CD4-positive, alpha-beta T cell (primary cell): ENCODE measurements around the gene ZNHIT6. TPM values are rescaled to one million over a fixed set of nuclear protein-coding genes. Genes with fewer than 3 reads are reported as not detected.

Experiments used
- ATAC-seq: fragments of 200-7000 bp; cut with Tn5 transposase; one replicate; pipeline ENCODE4 v1.10.0; 2022; ENCODE audit warnings: mild to moderate bottlenecking; ENCODE audit not compliant: poor library complexity
- CTCF ChIA-PET: fragments of 350-600 bp; sonication (Branson Sonifier 250); formaldehyde crosslinking; loops from one replicate; lab custom pipeline; 2021; ENCODE audit warnings: antibody characterized with exemption, inconsistent platforms; lab: Charles Lee
- POLR2A ChIA-PET: fragments of 350-600 bp; sonication (Branson Sonifier 250); formaldehyde crosslinking; loops from one replicate; lab custom pipeline; 2021; ENCODE audit warnings: antibody characterized with exemption, inconsistent platforms; lab: Charles Lee
- DNase-seq, 14 experiments: peaks; one replicate each; pipeline ENCODE4 v3.0.0-alpha.2; 2013 to 2020; ENCODE audit warnings: mixed read lengths in 2 of 14
- H3K27ac ChIP-seq, 2 donors: one replicate each; pipeline versions ENCODE4 v1.5.1 to v1.7.0; 2013; ENCODE audit warnings: low read length in 2 of 2, low read depth in 1 of 2, mild to moderate bottlenecking in 1 of 2
- H3K27me3 ChIP-seq, 2 experiments: 1 replicate in 1 of 2; 2 replicates in 1 of 2; pipeline versions ENCODE4 v1.6.1 to v1.7.0; 2013; ENCODE audit warnings: low read length in 2 of 2, control low read depth in 1 of 2, mild to moderate bottlenecking in 1 of 2, moderate library complexity in 1 of 2; ENCODE audit not compliant: insufficient read depth in 2 of 2, control insufficient read depth in 1 of 2
- H3K36me3 ChIP-seq: one replicate; pipeline ENCODE4 v1.6.1; 2013; ENCODE audit warnings: low read length, control low read depth; ENCODE audit not compliant: insufficient read depth
- H3K4me1 ChIP-seq: one replicate; pipeline ENCODE4 v1.6.1; 2013; ENCODE audit warnings: low read length, control low read depth; ENCODE audit not compliant: insufficient read depth
- H3K4me3 ChIP-seq: one replicate; pipeline ENCODE4 v1.5.1; 2013; ENCODE audit warnings: mild to moderate bottlenecking, low read length, moderate library complexity
- H3K9me3 ChIP-seq, 2 experiments: 1 replicate in 1 of 2; 2 replicates in 1 of 2; pipeline versions ENCODE4 v1.6.1 to v1.7.0; 2013; ENCODE audit warnings: low read length in 2 of 2, mild to moderate bottlenecking in 2 of 2, control low read depth in 1 of 2, moderate library complexity in 1 of 2; ENCODE audit not compliant: control insufficient read depth in 1 of 2, insufficient read depth in 1 of 2
- H3K27ac Mint-ChIP-seq: one replicate; pipeline ENCODE4 v1.8.0; 2020; ENCODE audit warnings: mixed read lengths
- H3K27me3 Mint-ChIP-seq: one replicate; pipeline ENCODE4 v1.8.0; 2021; ENCODE audit warnings: mixed read lengths
- H3K36me3 Mint-ChIP-seq: one replicate; pipeline ENCODE4 v1.8.0; 2021; ENCODE audit warnings: low read depth, mixed read lengths
- H3K4me1 Mint-ChIP-seq: one replicate; pipeline ENCODE4 v1.8.0; 2021; ENCODE audit warnings: low read depth, mixed read lengths
- H3K4me3 Mint-ChIP-seq: one replicate; pipeline ENCODE4 v1.8.0; 2020; ENCODE audit warnings: mild to moderate bottlenecking, mixed read lengths
- H3K9me3 Mint-ChIP-seq: one replicate; pipeline ENCODE4 v1.8.0; 2020; ENCODE audit warnings: mixed read lengths
- CTCF ChIP-seq: fragments of 200-600 bp; IDR thresholded peaks from one replicate; pipeline ENCODE4 v1.8.0; 2022; ENCODE audit warnings: antibody characterized with exemption, mild to moderate bottlenecking
- intact Hi-C, 2 experiments: fragments of 100-400 bp; cut with DNase I in 1 of 2; cut with micrococcal nuclease in 1 of 2; formaldehyde crosslinking; loops; one replicate each; pipeline versions ENCODE4 v1.15.1 to v1.9.0; 2023 to 2025; cut with DNase I, micrococcal nuclease
- total RNA-seq, 174 experiments: library from RNA in 2 of 174; stranded (reverse) in 2 of 174; gene quantifications; one replicate each; pipeline ENCODE4 v1.2.3 and lab custom pipeline; 2021 to 2026

Gene ZNHIT6
- total RNA-seq, 2 experiments from 2014 or later, result 10.4 to 10.8 TPM

GRCh38 chr1:85677656-85678055, 30.6 kb downstream of the ZNHIT6 start:
- Mint-ChIP-seq H3K9me3 (no peaks in the 10 kb centered on the region), H3K27ac (no peak overlapping the region), H3K36me3 (peaks cover 81% of the 10 kb centered on the region), H3K4me3 (no peak overlapping the region), H3K27me3 (no peaks in the 10 kb centered on the region), H3K4me1 (no peaks in the 10 kb centered on the region)
- no peak for TF ChIP-seq CTCF
- ATAC-seq, result no peak
- DNase-seq, result no peak
- peaks cover 47% of the 10 kb centered on the region for H3K36me3 ChIP-seq
- no peaks in the 10 kb centered on the region for H3K9me3 ChIP-seq
- H3K4me1 ChIP-seq, result no peaks in the 10 kb centered on the region
- ChIA-PET CTCF (no interaction called here), POLR2A (no interaction called here)
- intact Hi-C loops, result no loop called here
- no peak overlapping the region for H3K27ac ChIP-seq
- H3K27me3 ChIP-seq, result no peaks in the 10 kb centered on the region
- H3K4me3 ChIP-seq, result no peak overlapping the region

- Mint-ChIP-seq H3K9me3 (no peaks in the 10 kb centered on the region), H3K36me3 (peaks cover 83% of the 10 kb centered on the region), H3K4me3 (no peak overlapping the region), H3K4me1 (no peaks in the 10 kb centered on the region), H3K27me3 (no peaks in the 10 kb centered on the region), H3K27ac (no peak overlapping the region)
- ATAC-seq (no peak), DNase-seq (no peak)
- no peaks in the 10 kb centered on the region for H3K27me3 ChIP-seq
- H3K27ac ChIP-seq, result no peak overlapping the region
- no peaks in the 10 kb centered on the region for H3K9me3 ChIP-seq
- no peak for TF ChIP-seq CTCF
- H3K4me3 ChIP-seq, result no peak overlapping the region
- POLR2A ChIA-PET, result no interaction called here
- intact Hi-C loops, result no loop called here
- peaks cover 32% of the 10 kb centered on the region for H3K36me3 ChIP-seq
- no peaks in the 10 kb centered on the region for H3K4me1 ChIP-seq
- CTCF ChIA-PET, result no interaction called here
Measured at GRCh38 chr1:85672031-85672660, 36.1 kb downstream of the ZNHIT6 start.

- DNase-seq, result no peak
- Histone ChIP-seq H3K4me3 (no peak overlapping the region), H3K27me3 (no peaks in the 10 kb centered on the region), H3K36me3 (peaks cover 7% of the 10 kb centered on the region), H3K27ac (no peak overlapping the region), H3K4me1 (no peaks in the 10 kb centered on the region), H3K9me3 (no peaks in the 10 kb centered on the region)
- no peak for TF ChIP-seq CTCF
- ChIA-PET CTCF (no interaction called here), POLR2A (no interaction called here)
- no peak for ATAC-seq
- Mint-ChIP-seq H3K27me3 (no peaks in the 10 kb centered on the region), H3K27ac (no peak overlapping the region), H3K9me3 (no peaks in the 10 kb centered on the region), H3K4me3 (no peak overlapping the region), H3K4me1 (no peaks in the 10 kb centered on the region), H3K36me3 (peaks cover 72% of the 10 kb centered on the region)
- intact Hi-C loops, result no loop called here
Measured at GRCh38 chr1:85665932-85666331, 42.3 kb downstream of the ZNHIT6 start.
